ENCODE results near the gene RHD. TPM values are rescaled to one million over a fixed set of nuclear protein-coding genes. Genes with fewer than 3 reads are reported as not detected.
A peak's percentile ranks its signal among the peaks of the same experiment; 100 is the strongest.

Gene RHD
- total and polyA plus RNA-seq, 10 of the 15 experiments (the other 5 are each of a cell fraction or from before 2014, with no cell fraction given): 0.02 to 0.34 (median 0.18) TPM; not detected in 6

GRCh38 chr1:25232866-25233784 lies 39.2 kb upstream of the RHD start (continued):
- TF ChIP-seq E4F1 (IDR thresholded peaks at IDR 0.05; ENCODE audit: borderline replicate concordance, partially characterized antibody) (no peak), PAX8 (IDR thresholded peaks at IDR 0.05) (no peak; the same call in 1 of the 2 replicates), SRF (IDR thresholded peaks at IDR 0.05; ENCODE audit: low read depth in 2 of 2, low read length in 2 of 2) (no peak), ETV6 (conservative IDR thresholded peaks at IDR 0.05 in 1 of 2, IDR thresholded peaks at IDR 0.05 in 1 of 2; ENCODE audit: borderline replicate concordance in 1 of 2, low read depth in 1 of 2) (no peak), STAT3 (IDR thresholded peaks at IDR 0.05; ENCODE audit: low read depth, low read length) (no peak), KAT2A (conservative IDR thresholded peaks at IDR 0.05; ENCODE audit: control insufficient read depth, low read depth, low read length) (no peak), NR2F1 (conservative IDR thresholded peaks at IDR 0.05) (peak; percentile 93), USF1 (IDR thresholded peaks at IDR 0.05; ENCODE audit: borderline replicate concordance, extremely low read length, insufficient read depth, low read depth, low read length) (peak; percentile 40), FOS (IDR thresholded peaks at IDR 0.05; ENCODE audit: borderline replicate concordance, extremely low read depth, insufficient read length) (no peak), RAD51 (IDR thresholded peaks at IDR 0.05) (peak; percentile 84), CBX3 (IDR thresholded peaks at IDR 0.05; ENCODE audit: borderline replicate concordance, low read depth) (no peak), E2F4 (IDR thresholded peaks at IDR 0.05; ENCODE audit: low read depth, low read length) (no peak), ATF7 (IDR thresholded peaks at IDR 0.05; ENCODE audit: low read depth) (peak; percentile 58; the same call in 1 of the 2 replicates), SP1 (IDR thresholded peaks at IDR 0.05; ENCODE audit: low read depth, low read length) (peak; percentile 47), TBL1XR1 (IDR thresholded peaks at IDR 0.05; ENCODE audit: low read depth, low read length) (no peak), ESRRA (IDR thresholded peaks at IDR 0.05; ENCODE audit: low read length) (no peak), HCFC1 (IDR thresholded peaks at IDR 0.05; ENCODE audit: low read length) (no peak), BHLHE40 (IDR thresholded peaks at IDR 0.05; ENCODE audit: borderline replicate concordance in 1 of 2, low read depth in 2 of 2, low read length in 1 of 2) (peak; percentile 64 to 79; a peak in 3 of 4 replicates), BCL11A (IDR thresholded peaks at IDR 0.05; ENCODE audit: low read depth, low read length) (no peak), USF2 (IDR thresholded peaks at IDR 0.05; ENCODE audit: borderline replicate concordance, low read depth, low read length) (peak; percentile 40; the same call in 1 of the 2 replicates), JUND (IDR thresholded peaks at IDR 0.05; ENCODE audit: low read depth, low read length) (no peak), HDGF (IDR thresholded peaks at IDR 0.05) (peak; percentile 41; the same call in 1 of the 2 replicates), NFYB (IDR thresholded peaks at IDR 0.05; ENCODE audit: insufficient read depth, low read depth, low read length) (peak; percentile 37; the same call in 1 of the 2 replicates), TCF3 (IDR thresholded peaks at IDR 0.05; ENCODE audit: borderline replicate concordance, insufficient read depth, low read depth, low read length) (no peak), NR2C1 (IDR thresholded peaks at IDR 0.05) (peak; percentile 87)
